Kidney (tissue), 14 donors: Measurements from ENCODE around the gene PLEKHA8. TPM values are rescaled to one million over a fixed set of nuclear protein-coding genes. Genes with fewer than 3 reads are reported as not detected.

Experiments
- DNase-seq, 5 donors: peaks; one replicate each; pipeline ENCODE4 v3.0.0-alpha.2; 2013 to 2020
- FAIRE-seq: peaks from 2 replicates; lab custom pipeline; 2012; peaks lifted over from hg19 to GRCh38; lab: Jason Lieb, UNC
- H3K27ac ChIP-seq, 2 donors: one replicate each; pipeline ENCODE4 v1.7.0; 2013; ENCODE audit warnings: low read depth in 2 of 2, low read length in 2 of 2, inconsistent platforms in 1 of 2
- H3K27me3 ChIP-seq: one replicate; pipeline ENCODE4 v1.7.1; 2013; ENCODE audit warnings: low read length, inconsistent platforms; ENCODE audit not compliant: control insufficient read depth, insufficient read depth
- H3K36me3 ChIP-seq, 3 donors: one replicate each; pipeline versions ENCODE4 v1.7.0 to v1.7.1; 2013; ENCODE audit warnings: low read length in 3 of 3, control low read depth in 1 of 3, inconsistent platforms in 1 of 3; ENCODE audit not compliant: insufficient read depth in 3 of 3, control insufficient read depth in 2 of 3
- H3K4me1 ChIP-seq, 3 donors: one replicate each; pipeline versions ENCODE4 v1.7.0 to v1.7.1; 2013; ENCODE audit warnings: low read length in 3 of 3, inconsistent platforms in 1 of 3, low read depth in 1 of 3; ENCODE audit not compliant: control insufficient read depth in 2 of 3, insufficient read depth in 2 of 3
- H3K4me3 ChIP-seq, 3 donors: one replicate each; pipeline versions ENCODE4 v1.7.0 to v1.8.1; 2013; ENCODE audit warnings: low read length in 3 of 3, control low read depth in 1 of 3, inconsistent platforms in 1 of 3
- H3K9ac ChIP-seq, 3 donors: one replicate each; pipeline versions ENCODE4 v1.7.0 to v1.7.1; 2013; ENCODE audit warnings: low read length in 3 of 3, control low read depth in 1 of 3, inconsistent platforms in 1 of 3
- H3K9me3 ChIP-seq, 3 donors: one replicate each; pipeline versions ENCODE4 v1.7.0 to v1.7.1; 2013; ENCODE audit warnings: low read length in 3 of 3, control low read depth in 1 of 3, inconsistent platforms in 1 of 3; ENCODE audit not compliant: control insufficient read depth in 2 of 3, insufficient read depth in 1 of 3
- intact Hi-C: fragments of 100-400 bp; cut with DNase I; formaldehyde crosslinking; loops from one replicate; pipeline ENCODE4 v1.11.1; 2022
- polyA plus RNA-seq: library from polyadenylated mRNA; stranded (reverse); fragments of 350-450 nt; fragmentation: Illumina TruSeq; extraction: RNeasy Lipid Tissue Mini Kit (QIAGEN cat#74804); gene quantifications from one replicate; pipeline ENCODE4 v1.2.3, GENCODE V29; 2014; ENCODE audit warnings: low read depth, low replicate concordance; ENCODE audit not compliant: insufficient read depth
- total RNA-seq: library from RNA; stranded (reverse); fragmentation: NEBNext Ultra II Directional; extraction: Animal tissue kit (Norgen Biotek cat#: 25700); gene quantifications from one replicate; pipeline ENCODE4 v1.2.1, GENCODE V29; 2021
- TF ChIP-seq, protein P1 (sequence below): IDR thresholded peaks from 3 replicates; pipeline ENCODE4 v1.5.1; 2012; ENCODE audit warnings: mild to moderate bottlenecking, moderate library complexity, borderline replicate concordance; ENCODE audit not compliant: insufficient read depth; ENCODE audit errors: extremely low read depth
- donor health status: control.
- donor health status: control.
- donor health status: control.
- donor health status: control.
- donor health status: control.
- donor health status: DM: yes; HTN: yes; CAD: no.
- donor health status: Normal renal cell carcinoma (clear cell type).

The PLEKHA8 gene
- total and polyA plus RNA-seq, 2 donors from 2014 or later = 4.8 to 8.5 TPM

DNA sequence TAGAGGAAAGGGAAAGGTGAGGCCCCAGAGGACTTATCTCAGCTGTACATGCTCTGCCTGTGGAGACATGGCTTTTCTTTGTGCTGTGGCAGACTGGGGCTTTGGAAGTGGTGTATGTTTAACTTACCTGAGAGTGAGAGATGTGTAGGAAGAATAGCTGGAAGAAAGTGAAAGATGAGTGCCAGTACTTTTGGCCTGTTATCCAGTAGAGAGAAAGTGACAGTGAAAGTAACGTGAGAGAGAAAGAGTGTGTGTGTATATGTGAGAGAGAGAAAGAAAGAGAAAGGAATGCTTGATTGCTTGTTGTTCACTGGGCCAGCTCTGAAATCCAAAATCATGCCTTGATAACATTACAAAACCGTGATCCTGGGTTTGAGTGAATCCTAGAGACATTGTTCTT is 132.1 kb downstream of the PLEKHA8 start:
- H3K4me1 ChIP-seq = peaks cover 0 to 37% (median 19%) of the 10 kb centered on the region in 3 donors
- peaks cover 0 to 2% (median 0%) of the 10 kb centered on the region in 3 donors for H3K36me3 ChIP-seq
- TF ChIP-seq, protein P1, sequence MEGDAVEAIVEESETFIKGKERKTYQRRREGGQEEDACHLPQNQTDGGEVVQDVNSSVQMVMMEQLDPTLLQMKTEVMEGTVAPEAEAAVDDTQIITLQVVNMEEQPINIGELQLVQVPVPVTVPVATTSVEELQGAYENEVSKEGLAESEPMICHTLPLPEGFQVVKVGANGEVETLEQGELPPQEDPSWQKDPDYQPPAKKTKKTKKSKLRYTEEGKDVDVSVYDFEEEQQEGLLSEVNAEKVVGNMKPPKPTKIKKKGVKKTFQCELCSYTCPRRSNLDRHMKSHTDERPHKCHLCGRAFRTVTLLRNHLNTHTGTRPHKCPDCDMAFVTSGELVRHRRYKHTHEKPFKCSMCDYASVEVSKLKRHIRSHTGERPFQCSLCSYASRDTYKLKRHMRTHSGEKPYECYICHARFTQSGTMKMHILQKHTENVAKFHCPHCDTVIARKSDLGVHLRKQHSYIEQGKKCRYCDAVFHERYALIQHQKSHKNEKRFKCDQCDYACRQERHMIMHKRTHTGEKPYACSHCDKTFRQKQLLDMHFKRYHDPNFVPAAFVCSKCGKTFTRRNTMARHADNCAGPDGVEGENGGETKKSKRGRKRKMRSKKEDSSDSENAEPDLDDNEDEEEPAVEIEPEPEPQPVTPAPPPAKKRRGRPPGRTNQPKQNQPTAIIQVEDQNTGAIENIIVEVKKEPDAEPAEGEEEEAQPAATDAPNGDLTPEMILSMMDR = no peak
- H3K9me3 ChIP-seq = no peaks in the 10 kb centered on the region
- intact Hi-C loops = no loop called here
- peak overlapping the region; percentile 60 to 62 for H3K27ac ChIP-seq
- no peak for FAIRE-seq
- H3K4me3 ChIP-seq = no peak overlapping the region
- no peak for DNase-seq
- no peaks in the 10 kb centered on the region for H3K27me3 ChIP-seq
- H3K9ac ChIP-seq = peak overlapping the region in 1 of 3 donors; percentile 66

DNA sequence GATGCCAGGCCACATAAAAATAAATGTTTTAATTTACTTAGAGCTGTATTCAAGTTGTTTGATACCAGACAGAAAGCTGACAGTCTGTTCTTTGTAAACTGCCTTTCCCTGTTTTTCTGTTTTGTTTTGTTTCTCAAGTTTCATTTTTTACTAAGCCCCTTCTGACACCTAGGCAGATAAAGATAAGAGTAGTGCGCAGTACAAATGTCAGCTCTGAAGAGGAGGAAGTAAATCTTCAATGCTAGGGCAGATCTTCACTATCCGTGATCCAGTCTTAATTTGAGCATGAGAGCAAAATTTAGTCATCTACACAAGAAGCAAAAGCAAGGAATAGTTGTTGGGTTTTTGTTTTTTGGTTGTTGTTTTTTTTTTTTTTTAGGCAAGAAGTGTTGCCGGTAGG is 133.9 kb downstream of the PLEKHA8 start:
- Histone ChIP-seq H3K36me3 (peaks cover 0 to 2% (median 0%) of the 10 kb centered on the region in 3 donors), H3K4me3 (no peak overlapping the region), H3K9ac (no peak overlapping the region), H3K9me3 (no peaks in the 10 kb centered on the region), H3K27me3 (no peaks in the 10 kb centered on the region), H3K4me1 (peaks cover 0 to 39% (median 25%) of the 10 kb centered on the region in 3 donors), H3K27ac (peak overlapping the region in 1 of 2 donors; percentile 48)
- DNase-seq (no peak), FAIRE-seq (no peak)
- TF ChIP-seq, protein P1 = no peak
- intact Hi-C loops = no loop called here

DNA sequence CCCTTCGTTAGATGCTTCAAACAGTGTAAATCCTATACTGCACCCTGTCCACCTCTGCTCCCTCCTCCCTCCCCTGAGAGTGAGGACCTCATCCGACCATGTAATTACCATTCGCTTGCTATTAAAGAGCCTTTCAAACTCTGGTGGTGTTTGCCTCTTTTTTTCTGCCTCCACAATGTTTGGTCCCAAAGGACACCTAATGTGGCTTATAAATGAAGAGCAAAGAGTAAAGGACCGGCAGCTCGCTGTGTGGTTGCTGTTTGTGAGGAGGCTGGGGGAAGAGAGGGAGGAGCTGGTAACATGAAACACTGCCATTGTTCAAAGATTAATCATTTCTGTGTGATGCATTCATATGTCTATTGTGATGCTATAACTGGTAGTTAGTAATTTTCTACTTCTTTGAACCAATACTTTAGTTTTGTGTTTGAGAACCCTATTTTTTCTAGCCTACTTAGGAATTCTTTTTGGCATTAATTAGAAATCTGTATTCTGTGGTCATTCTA is 134.5 kb downstream of the PLEKHA8 start:
- Histone ChIP-seq H3K4me3 (no peak overlapping the region), H3K27ac (peak overlapping the region in 1 of 2 donors; percentile 48), H3K9ac (peak overlapping the region in 1 of 3 donors; percentile 6), H3K9me3 (no peaks in the 10 kb centered on the region), H3K4me1 (peaks cover 0 to 39% (median 25%) of the 10 kb centered on the region in 3 donors), H3K36me3 (peaks cover 0 to 2% (median 0%) of the 10 kb centered on the region in 3 donors), H3K27me3 (no peaks in the 10 kb centered on the region)
- no peak for FAIRE-seq
- intact Hi-C loops = no loop called here
- no peak for DNase-seq
- TF ChIP-seq, protein P1 = no peak
